GM23248 (cell line): ENCODE results near the gene ETV6. TPM values are rescaled to one million over a fixed set of nuclear protein-coding genes. Genes with fewer than 3 reads are reported as not detected.

Experiments used
- DNase-seq: peaks from one replicate; pipeline ENCODE4 v3.0.0-alpha.2; 2015
- H2AFZ ChIP-seq: fragments of 200-600 bp; sonication (generic); 2 replicates; pipeline ENCODE4 v1.6.1; 2016; ENCODE audit warnings: antibody characterized with exemption
- H3F3A ChIP-seq: fragments of 200-600 bp; sonication (generic); 2 replicates; pipeline ENCODE4 v1.6.1; 2016; ENCODE audit warnings: mild to moderate bottlenecking, antibody characterized with exemption, mixed run types; ENCODE audit not compliant: insufficient read depth
- H3K27ac ChIP-seq: fragments of 200-600 bp; sonication (generic); 2 replicates; pipeline ENCODE4 v1.5.1; 2016; ENCODE audit warnings: mild to moderate bottlenecking
- H3K27me3 ChIP-seq: fragments of 200-600 bp; sonication (generic); replicated peaks from 2 replicates; pipeline ENCODE4 v1.6.1; 2016; ENCODE audit warnings: mild to moderate bottlenecking; ENCODE audit not compliant: insufficient read depth
- H3K36me3 ChIP-seq: fragments of 200-600 bp; sonication (generic); 2 replicates; pipeline ENCODE4 v1.6.1; 2016; ENCODE audit warnings: low read depth, mild to moderate bottlenecking
- H3K4me1 ChIP-seq: fragments of 200-600 bp; sonication (generic); 2 replicates; pipeline ENCODE4 v1.6.1; 2016; ENCODE audit warnings: mild to moderate bottlenecking; ENCODE audit not compliant: insufficient read depth
- H3K4me2 ChIP-seq: fragments of 200-600 bp; sonication (generic); one replicate; pipeline ENCODE4 v1.6.1; 2016; ENCODE audit warnings: mild to moderate bottlenecking; ENCODE audit not compliant: unreplicated experiment
- H3K4me3 ChIP-seq: fragments of 200-600 bp; sonication (generic); 2 replicates; pipeline ENCODE4 v1.5.1; 2016; ENCODE audit warnings: mild to moderate bottlenecking
- H3K79me2 ChIP-seq: fragments of 200-600 bp; sonication (generic); 2 replicates; pipeline ENCODE4 v1.6.1; 2016; ENCODE audit warnings: mild to moderate bottlenecking; ENCODE audit not compliant: insufficient read depth
- H3K9ac ChIP-seq: fragments of 200-600 bp; sonication (generic); 2 replicates; pipeline ENCODE4 v1.6.1; 2016; ENCODE audit warnings: mild to moderate bottlenecking
- H3K9me2 ChIP-seq: fragments of 200-600 bp; sonication (generic); 2 replicates; pipeline ENCODE4 v1.6.1; 2016; ENCODE audit warnings: mixed run types, mild to moderate bottlenecking, moderate library complexity; ENCODE audit not compliant: insufficient read depth
- H3K9me3 ChIP-seq: fragments of 200-600 bp; sonication (generic); one replicate; pipeline ENCODE4 v1.6.1; 2017; ENCODE audit warnings: low read depth
- H4K20me1 ChIP-seq: fragments of 200-600 bp; sonication (generic); 2 replicates; pipeline ENCODE4 v1.6.0; 2016; ENCODE audit not compliant: insufficient read depth
- EZH2 ChIP-seq: fragments of 200-600 bp; sonication (generic); IDR thresholded peaks from 2 replicates; pipeline ENCODE4 v1.6.1; 2018; ENCODE audit warnings: antibody characterized with exemption, mild to moderate bottlenecking; ENCODE audit not compliant: insufficient read depth, poor library complexity, severe bottlenecking
- EZH2phosphoT487 ChIP-seq: fragments of 200-600 bp; sonication (generic); IDR thresholded peaks from 2 replicates; pipeline ENCODE4 v1.6.1; 2018; ENCODE audit warnings: antibody characterized with exemption, moderate library complexity, mild to moderate bottlenecking, low read depth; ENCODE audit not compliant: insufficient read depth
- WGBS, 2 experiments: methylation state at CpG; one replicate each; pipeline ENCODE4 v1.1.6; 2015 to 2017; ENCODE audit warnings: low lambda C conversion rate in 2 of 2, low coverage in 1 of 2; ENCODE audit errors: missing lambda C conversion rate in 2 of 2; 5-methylcytosine and 5-hydroxymethylcytosine counted together
- in situ Hi-C: fragments of 300-500 bp; cut with MboI; formaldehyde crosslinking; loops from 2 replicates; pipeline ENCODE4 v1.15.0; 2020
- polyA plus RNA-seq: library from polyadenylated mRNA; unstranded; fragments of >200 nt; fragmentation: Nextera tagmentation; extraction: Ambion mirVana; gene quantifications from 2 replicates; pipeline ENCODE4 v1.2.1, GENCODE V29; 2016
- total RNA-seq: library from RNA; depleted of rRNA; stranded (reverse); fragments of >200 nt; shearing (Covaris generic); gene quantifications from 2 replicates; pipeline ENCODE4 v1.2.3, GENCODE V29; 2014

ETV6 gene
- total and polyA plus RNA-seq, 2 experiments from 2014 or later, result 2.5 to 10.4 TPM

DNA sequence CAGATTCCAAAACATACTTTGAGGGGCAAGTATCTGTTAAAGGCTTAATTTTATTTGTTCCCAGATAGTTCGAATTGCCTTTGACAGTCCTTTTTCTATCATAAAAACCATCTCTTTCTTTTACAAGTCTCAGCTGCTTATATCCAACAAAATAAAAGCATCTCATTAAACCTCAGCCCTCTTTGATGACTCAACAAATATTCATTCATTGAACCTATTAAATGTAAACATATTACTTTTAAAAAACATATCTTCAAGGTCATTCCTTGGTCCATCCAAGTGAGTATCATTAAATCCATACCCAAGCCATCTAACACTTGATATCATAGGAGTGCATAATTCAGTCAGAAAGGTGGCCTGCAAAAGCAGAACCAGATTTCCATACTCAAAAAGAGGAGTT, 266.6 kb downstream of the ETV6 start:
- no peaks in the 10 kb centered on the region for H3K79me2 ChIP-seq
- WGBS, 2 experiments, result 15 to 16% methylated on average over 1 of the region's 1 CpG

DNA sequence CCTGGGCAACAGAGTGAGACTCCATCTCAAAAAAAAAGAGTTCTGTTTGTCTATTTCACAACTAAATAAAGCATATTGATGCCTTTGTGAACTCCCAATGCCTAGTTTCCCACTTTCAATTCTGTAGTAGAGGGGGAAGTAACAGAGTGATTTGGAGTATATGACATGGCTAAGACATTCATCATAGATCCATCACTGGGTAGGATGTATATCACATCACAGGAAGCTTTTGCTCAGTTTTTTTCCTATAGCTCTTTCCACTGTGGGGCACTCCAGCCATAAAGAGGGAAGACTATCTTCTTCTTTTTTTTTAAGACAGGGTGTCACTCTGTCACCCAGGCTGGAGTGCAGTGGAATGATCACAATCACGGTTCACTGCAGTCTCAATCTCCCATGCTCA, 267.3 kb downstream of the ETV6 start:
- TF ChIP-seq EZH2phosphoT487 (no peak), EZH2 (no peak)
- Histone ChIP-seq H2AFZ (no peak overlapping the region), H3F3A (no peaks in the 10 kb centered on the region), H3K36me3 (no peaks in the 10 kb centered on the region), H3K4me1 (no peaks in the 10 kb centered on the region), H3K4me3 (no peak overlapping the region), H3K9me3 (no peaks in the 10 kb centered on the region), H3K27ac (no peak overlapping the region), H3K79me2 (no peaks in the 10 kb centered on the region), H3K4me2 (no peak overlapping the region), H4K20me1 (no peaks in the 10 kb centered on the region), H3K9ac (no peak overlapping the region), H3K27me3 (peaks cover 11% of the 10 kb centered on the region), H3K9me2 (no peaks in the 10 kb centered on the region)
- WGBS, 2 experiments, result 61 to 78% methylated on average over 1 of the region's 1 CpG
- DNase-seq, result no peak
- in situ Hi-C loops, result no loop called here

More for the DNA sequence above, 266.6 kb downstream of the ETV6 start:
- Histone ChIP-seq H2AFZ (no peak overlapping the region), H4K20me1 (no peaks in the 10 kb centered on the region), H3K9me3 (no peaks in the 10 kb centered on the region), H3K27ac (no peak overlapping the region), H3K27me3 (peaks cover 4% of the 10 kb centered on the region; the same call in 1 of the 2 replicates), H3K36me3 (no peaks in the 10 kb centered on the region), H3K4me3 (no peak overlapping the region), H3K4me1 (no peaks in the 10 kb centered on the region), H3K4me2 (no peak overlapping the region), H3F3A (no peaks in the 10 kb centered on the region), H3K9ac (no peak overlapping the region), H3K9me2 (no peaks in the 10 kb centered on the region)
- in situ Hi-C loops, result no loop called here
- TF ChIP-seq EZH2phosphoT487, result no peak
- TF ChIP-seq EZH2, result no peak
- no peak for DNase-seq

DNA sequence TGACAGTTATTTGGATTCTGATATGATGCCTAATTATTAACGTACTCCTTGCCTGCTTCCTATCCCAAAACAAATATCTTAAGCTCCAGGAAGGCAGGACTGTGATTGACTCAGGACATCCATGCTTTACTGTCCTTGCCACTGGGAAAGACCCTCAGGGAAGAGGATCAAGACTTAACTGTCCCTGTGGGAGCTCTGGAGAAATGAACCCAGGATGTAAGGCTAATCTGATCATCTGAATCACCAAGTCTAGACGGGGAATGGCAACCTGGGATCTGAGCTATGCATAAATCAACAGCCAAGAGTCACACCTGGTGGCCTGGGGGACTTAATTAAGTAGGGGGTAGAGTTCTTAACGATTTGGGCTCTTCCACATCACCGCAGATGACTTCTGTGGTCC, 268.0 kb downstream of the ETV6 start:
- no peak overlapping the region for H3K4me3 ChIP-seq
- in situ Hi-C loops, result no loop called here
- 47 to 51% methylated on average over 4 of the region's 4 CpGs for WGBS, 2 experiments

DNA sequence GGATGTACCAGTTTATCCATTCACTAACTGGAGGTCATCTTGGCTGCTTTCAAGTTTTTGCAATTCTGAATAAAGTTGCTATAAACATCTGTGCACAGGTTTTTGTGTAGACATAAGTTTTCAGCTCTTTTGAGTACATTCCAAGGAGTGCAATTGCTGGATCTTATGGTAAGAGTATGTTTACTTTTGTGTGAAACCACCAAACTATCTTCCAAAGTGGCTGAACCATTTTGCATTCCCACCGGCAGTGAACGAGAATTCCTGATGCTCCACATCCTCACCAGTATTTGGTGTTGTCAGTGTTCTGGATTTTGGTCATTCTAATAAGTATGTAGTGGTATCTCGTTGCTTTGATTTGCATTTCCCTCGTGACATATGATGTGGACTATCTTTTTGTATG, 270.8 kb downstream of the ETV6 start:
- no peak for TF ChIP-seq EZH2phosphoT487
- no peak for TF ChIP-seq EZH2
- H3K27ac ChIP-seq, result no peak overlapping the region
- no peak overlapping the region for H2AFZ ChIP-seq
- no peak overlapping the region for H3K4me2 ChIP-seq
- H3F3A ChIP-seq, result no peaks in the 10 kb centered on the region
- no peaks in the 10 kb centered on the region for H4K20me1 ChIP-seq
- 46 to 53% methylated on average over 4 of the region's 4 CpGs for WGBS, 2 experiments
- no peaks in the 10 kb centered on the region for H3K79me2 ChIP-seq
- H3K4me1 ChIP-seq, result no peaks in the 10 kb centered on the region
- H3K4me3 ChIP-seq, result no peak overlapping the region
- H3K9me3 ChIP-seq, result no peaks in the 10 kb centered on the region
- no peak for DNase-seq
- peaks cover 23% of the 10 kb centered on the region for H3K27me3 ChIP-seq
- H3K9me2 ChIP-seq, result no peaks in the 10 kb centered on the region
- in situ Hi-C loops, result no loop called here
- no peaks in the 10 kb centered on the region for H3K36me3 ChIP-seq
- no peak overlapping the region for H3K9ac ChIP-seq

More for the DNA sequence above, 268.0 kb downstream of the ETV6 start:
- H3K79me2 ChIP-seq, result no peaks in the 10 kb centered on the region
- H3F3A ChIP-seq, result no peaks in the 10 kb centered on the region
- no peak for DNase-seq
- H3K9me2 ChIP-seq, result no peaks in the 10 kb centered on the region
- peaks cover 18% of the 10 kb centered on the region for H3K27me3 ChIP-seq
- no peak overlapping the region for H3K27ac ChIP-seq
- H3K9ac ChIP-seq, result no peak overlapping the region
- no peaks in the 10 kb centered on the region for H3K4me1 ChIP-seq
- no peak overlapping the region for H3K4me2 ChIP-seq
- TF ChIP-seq EZH2, result no peak
- no peak for TF ChIP-seq EZH2phosphoT487
- no peaks in the 10 kb centered on the region for H4K20me1 ChIP-seq
- H3K36me3 ChIP-seq, result no peaks in the 10 kb centered on the region
- no peaks in the 10 kb centered on the region for H3K9me3 ChIP-seq
- H2AFZ ChIP-seq, result no peak overlapping the region

DNA sequence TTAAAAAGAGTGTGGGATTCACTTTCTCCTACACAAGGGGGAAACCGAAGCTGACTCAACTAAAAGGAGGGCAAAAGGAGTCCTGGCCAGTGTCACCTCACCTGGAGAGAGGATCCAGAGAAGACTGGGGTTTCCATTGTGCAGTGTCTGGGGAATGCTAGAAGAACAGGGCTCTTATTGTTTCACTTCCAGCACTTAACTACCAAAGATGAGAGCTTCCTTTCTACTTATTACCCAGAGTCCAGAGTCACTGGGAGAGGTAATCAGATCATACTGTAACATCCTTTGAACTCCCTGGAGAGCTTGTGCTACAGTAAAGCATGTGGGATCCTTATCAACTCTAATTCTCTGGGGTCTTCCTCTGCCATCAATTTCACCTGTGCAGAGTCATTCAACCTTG, 272.9 kb downstream of the ETV6 start:
- H3K36me3 ChIP-seq, result no peaks in the 10 kb centered on the region
- no peak overlapping the region for H2AFZ ChIP-seq
- 0% methylated on average over 1 of the region's 1 CpG for WGBS, 2 experiments
- in situ Hi-C loops, result no loop called here
- H3K79me2 ChIP-seq, result no peaks in the 10 kb centered on the region
- no peaks in the 10 kb centered on the region for H3F3A ChIP-seq
- H3K9me3 ChIP-seq, result no peaks in the 10 kb centered on the region
- H3K9me2 ChIP-seq, result no peaks in the 10 kb centered on the region
- no peak overlapping the region for H3K27ac ChIP-seq
- H3K27me3 ChIP-seq, result peaks cover 23% of the 10 kb centered on the region
- H3K4me1 ChIP-seq, result no peaks in the 10 kb centered on the region
- TF ChIP-seq EZH2 (no peak), EZH2phosphoT487 (no peak)
- H4K20me1 ChIP-seq, result no peaks in the 10 kb centered on the region
- no peak overlapping the region for H3K9ac ChIP-seq
- H3K4me2 ChIP-seq, result no peak overlapping the region
- no peak overlapping the region for H3K4me3 ChIP-seq
- DNase-seq, result no peak
